ENCODE measurements around the gene PLN.

Gene PLN

DNA sequence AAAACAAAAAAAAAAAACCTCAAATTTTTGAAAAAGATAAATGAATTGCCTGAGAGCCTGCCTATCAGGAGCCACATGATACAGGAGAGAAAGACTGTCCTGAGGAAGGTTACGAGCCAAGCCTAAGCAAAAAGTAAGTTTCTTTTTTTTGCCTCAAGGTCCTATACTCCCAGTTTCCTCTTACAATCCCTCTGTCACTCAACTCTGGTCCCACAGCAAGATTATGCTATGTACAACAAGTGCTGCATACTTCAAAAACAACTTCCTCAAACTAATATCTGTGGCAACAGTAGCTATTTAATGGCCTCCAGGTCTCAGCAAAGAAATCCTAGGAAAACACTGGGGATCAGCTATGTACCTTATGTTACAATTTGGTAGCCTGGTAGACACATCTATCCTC lies 46.8 kb downstream of the PLN start:
- H3K27me3 ChIP-seq (ENCODE audit: control insufficient read depth in 1 of 2, insufficient read depth in 2 of 2, low read length in 2 of 2): no peaks in the 10 kb centered on the region
- H3K4me3 ChIP-seq (ENCODE audit: low read length in 2 of 2): no peak overlapping the region
- H3K27ac ChIP-seq (ENCODE audit: low read length): no peak overlapping the region
- H3K4me1 ChIP-seq (ENCODE audit: control insufficient read depth, insufficient read depth, low read length): peaks cover 5% of the 10 kb centered on the region
- no peaks in the 10 kb centered on the region for H3K9me3 ChIP-seq (ENCODE audit: control insufficient read depth in 2 of 2, low read length in 2 of 2)
- H3K9ac ChIP-seq (ENCODE audit: low read length in 2 of 2): no peak overlapping the region
- no peaks in the 10 kb centered on the region for H3K36me3 ChIP-seq (ENCODE audit: control insufficient read depth in 2 of 2, insufficient read depth in 2 of 2, low read length in 2 of 2)

DNA sequence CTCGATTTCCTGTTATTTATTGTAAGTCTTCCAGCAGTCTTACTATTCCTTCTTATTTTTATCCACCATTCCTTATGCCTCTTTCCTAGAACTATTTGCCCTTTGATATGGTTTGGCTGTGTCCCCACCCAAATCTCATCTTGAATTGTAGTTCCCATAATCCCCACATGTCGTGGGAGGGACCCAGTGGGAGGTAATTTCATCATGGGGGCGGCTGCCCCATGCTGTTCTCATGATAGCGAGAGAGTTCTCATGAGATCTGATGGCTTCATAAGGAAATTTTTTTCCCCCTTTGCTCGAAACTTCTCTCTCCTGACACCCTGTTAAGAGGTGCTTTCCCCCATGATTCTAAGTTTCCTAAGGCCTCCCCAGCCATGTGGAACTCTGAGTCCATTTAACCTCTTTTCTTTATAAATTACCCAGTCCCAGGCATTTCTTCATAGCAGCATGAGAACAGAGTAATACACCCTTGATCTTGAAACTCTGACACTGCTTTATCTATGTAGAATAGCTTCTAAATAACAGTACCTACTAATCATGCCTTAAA lies 48.8 kb downstream of the PLN start:
- Histone ChIP-seq H3K9me3 (ENCODE audit: control insufficient read depth in 2 of 2, low read length in 2 of 2) (no peaks in the 10 kb centered on the region), H3K4me3 (ENCODE audit: low read length in 2 of 2) (no peak overlapping the region), H3K4me1 (ENCODE audit: control insufficient read depth, insufficient read depth, low read length) (no peaks in the 10 kb centered on the region), H3K27me3 (ENCODE audit: control insufficient read depth in 1 of 2, insufficient read depth in 2 of 2, low read length in 2 of 2) (no peaks in the 10 kb centered on the region), H3K27ac (ENCODE audit: low read length) (no peak overlapping the region), H3K36me3 (ENCODE audit: control insufficient read depth in 2 of 2, insufficient read depth in 2 of 2, low read length in 2 of 2) (no peaks in the 10 kb centered on the region), H3K9ac (ENCODE audit: low read length in 2 of 2) (no peak overlapping the region)

DNA sequence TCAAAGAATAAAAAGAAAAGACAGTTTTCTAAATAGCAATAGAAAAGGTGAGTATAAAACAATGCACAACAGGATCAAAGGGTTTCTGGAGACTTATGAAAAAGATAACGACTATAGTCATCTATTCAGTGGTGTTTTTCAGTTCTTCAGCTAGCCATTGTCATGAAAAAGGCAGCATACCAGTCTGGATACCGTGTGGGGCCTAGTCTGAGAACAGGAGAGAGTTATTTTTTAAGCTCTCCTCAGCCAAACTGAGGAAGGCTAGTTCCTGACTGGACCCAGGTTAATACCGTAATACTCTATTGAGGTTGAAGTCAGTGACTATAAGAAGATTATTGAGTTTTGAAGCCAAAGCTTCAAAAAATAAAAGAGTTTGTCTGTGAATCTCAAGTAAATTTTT lies 49.5 kb downstream of the PLN start:
- H3K36me3 ChIP-seq (ENCODE audit: control insufficient read depth in 2 of 2, insufficient read depth in 2 of 2, low read length in 2 of 2): no peaks in the 10 kb centered on the region
- no peaks in the 10 kb centered on the region for H3K4me1 ChIP-seq (ENCODE audit: control insufficient read depth, insufficient read depth, low read length)
- no peaks in the 10 kb centered on the region for H3K27me3 ChIP-seq (ENCODE audit: control insufficient read depth in 1 of 2, insufficient read depth in 2 of 2, low read length in 2 of 2)
- H3K4me3 ChIP-seq (ENCODE audit: low read length in 2 of 2): no peak overlapping the region
- H3K9me3 ChIP-seq (ENCODE audit: control insufficient read depth in 2 of 2, low read length in 2 of 2): no peaks in the 10 kb centered on the region
- no peak overlapping the region for H3K27ac ChIP-seq (ENCODE audit: low read length)
- H3K9ac ChIP-seq (ENCODE audit: low read length in 2 of 2): no peak overlapping the region

DNA sequence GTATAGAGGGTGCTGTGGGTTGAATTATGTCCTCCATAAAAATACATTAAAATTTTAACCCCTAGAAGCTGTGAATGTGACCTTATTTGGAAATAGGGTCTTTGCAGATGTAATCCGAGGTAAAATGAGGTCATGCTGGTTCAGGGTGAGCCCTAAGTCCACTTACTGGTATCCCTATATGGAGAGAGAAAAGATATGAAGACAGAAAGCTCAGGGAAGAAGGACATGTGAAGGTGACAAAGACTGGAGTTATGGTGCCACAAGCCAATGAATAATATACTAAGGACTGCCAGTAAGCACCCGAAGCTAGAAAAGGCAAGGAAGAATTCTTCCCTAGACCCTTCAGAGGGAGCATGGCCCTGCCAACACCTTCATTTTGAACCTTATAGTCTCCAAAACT lies 50.2 kb downstream of the PLN start:
- no peak overlapping the region for H3K9ac ChIP-seq (ENCODE audit: low read length in 2 of 2)
- no peaks in the 10 kb centered on the region for H3K4me1 ChIP-seq (ENCODE audit: control insufficient read depth, insufficient read depth, low read length)
- H3K27me3 ChIP-seq (ENCODE audit: control insufficient read depth in 1 of 2, insufficient read depth in 2 of 2, low read length in 2 of 2): no peaks in the 10 kb centered on the region
- no peaks in the 10 kb centered on the region for H3K36me3 ChIP-seq (ENCODE audit: control insufficient read depth in 2 of 2, insufficient read depth in 2 of 2, low read length in 2 of 2)
- no peak overlapping the region for H3K27ac ChIP-seq (ENCODE audit: low read length)
- no peaks in the 10 kb centered on the region for H3K9me3 ChIP-seq (ENCODE audit: control insufficient read depth in 2 of 2, low read length in 2 of 2)
- no peak overlapping the region for H3K4me3 ChIP-seq (ENCODE audit: low read length in 2 of 2)

DNA sequence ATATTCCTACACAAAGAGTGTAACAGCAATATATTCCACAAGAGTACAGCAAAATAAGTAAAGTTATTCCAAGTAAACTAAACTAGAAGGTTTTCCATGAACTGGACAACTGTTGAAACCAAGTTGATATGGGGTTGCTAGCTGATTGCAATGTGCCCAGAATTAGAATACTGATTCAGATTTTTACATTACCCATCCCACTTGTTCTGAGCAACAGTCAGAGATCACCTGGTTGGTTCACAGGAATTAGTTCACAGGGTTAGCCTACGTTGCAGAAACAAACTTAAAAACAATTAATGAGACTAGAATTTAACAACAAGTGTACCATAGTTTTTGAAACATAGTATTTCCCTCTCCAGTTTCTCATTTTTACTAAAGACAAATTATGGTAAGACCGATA lies 54.2 kb downstream of the PLN start:
- Histone ChIP-seq H3K27ac (ENCODE audit: low read length) (no peak overlapping the region), H3K27me3 (ENCODE audit: control insufficient read depth in 1 of 2, insufficient read depth in 2 of 2, low read length in 2 of 2) (no peaks in the 10 kb centered on the region), H3K4me1 (ENCODE audit: control insufficient read depth, insufficient read depth, low read length) (no peaks in the 10 kb centered on the region), H3K9me3 (ENCODE audit: control insufficient read depth in 2 of 2, low read length in 2 of 2) (no peaks in the 10 kb centered on the region), H3K9ac (ENCODE audit: low read length in 2 of 2) (no peak overlapping the region), H3K36me3 (ENCODE audit: control insufficient read depth in 2 of 2, insufficient read depth in 2 of 2, low read length in 2 of 2) (no peaks in the 10 kb centered on the region), H3K4me3 (ENCODE audit: low read length in 2 of 2) (no peak overlapping the region)

DNA sequence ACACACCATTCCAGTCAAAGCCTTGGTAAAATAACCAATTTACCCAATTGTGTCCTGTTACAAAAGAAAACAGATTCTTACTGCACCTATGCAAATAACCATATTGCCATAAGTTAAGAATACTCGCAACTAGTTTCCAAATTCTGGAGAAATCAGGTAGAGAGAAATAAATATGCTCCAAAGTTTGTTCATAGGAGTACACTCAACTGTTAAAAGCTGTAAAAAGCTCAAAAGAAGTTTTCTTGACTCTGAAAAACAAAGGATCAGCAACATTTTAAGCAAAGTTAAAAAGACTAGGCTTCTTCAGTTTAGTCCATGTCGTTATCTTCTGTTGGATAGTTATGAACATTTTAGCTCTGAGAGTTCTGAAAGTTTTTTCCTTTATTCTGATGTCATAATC lies 55.3 kb downstream of the PLN start:
- H3K27ac ChIP-seq (ENCODE audit: low read length): no peak overlapping the region
- no peak overlapping the region for H3K9ac ChIP-seq (ENCODE audit: low read length in 2 of 2)
- H3K4me3 ChIP-seq (ENCODE audit: low read length in 2 of 2): no peak overlapping the region
- H3K4me1 ChIP-seq (ENCODE audit: control insufficient read depth, insufficient read depth, low read length): no peaks in the 10 kb centered on the region
- no peaks in the 10 kb centered on the region for H3K36me3 ChIP-seq (ENCODE audit: control insufficient read depth in 2 of 2, insufficient read depth in 2 of 2, low read length in 2 of 2)
- H3K27me3 ChIP-seq (ENCODE audit: control insufficient read depth in 1 of 2, insufficient read depth in 2 of 2, low read length in 2 of 2): no peaks in the 10 kb centered on the region
- no peaks in the 10 kb centered on the region for H3K9me3 ChIP-seq (ENCODE audit: control insufficient read depth in 2 of 2, low read length in 2 of 2)

DNA sequence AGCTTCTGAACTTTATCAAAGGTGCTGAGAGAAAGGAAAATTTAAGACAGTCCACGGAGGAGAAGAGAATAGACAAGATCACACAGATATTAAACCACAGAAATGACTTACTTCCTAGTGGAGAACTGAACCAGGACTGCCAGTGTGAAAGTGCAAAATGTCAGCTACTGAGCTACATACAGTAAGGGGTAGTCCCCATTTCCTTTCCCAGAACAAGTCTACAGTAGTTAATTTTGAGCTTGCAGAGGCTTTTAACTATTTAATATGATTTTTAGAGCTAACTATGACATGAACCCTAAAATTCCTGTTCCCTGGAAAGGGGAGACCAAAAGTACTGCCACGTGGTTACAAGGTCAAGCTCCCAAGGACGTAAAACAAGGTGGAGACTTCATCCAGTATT lies 58.2 kb downstream of the PLN start:
- Histone ChIP-seq H3K9ac (ENCODE audit: low read length in 2 of 2) (no peak overlapping the region), H3K36me3 (ENCODE audit: control insufficient read depth in 2 of 2, insufficient read depth in 2 of 2, low read length in 2 of 2) (no peaks in the 10 kb centered on the region), H3K27me3 (ENCODE audit: control insufficient read depth in 1 of 2, insufficient read depth in 2 of 2, low read length in 2 of 2) (no peaks in the 10 kb centered on the region), H3K4me3 (ENCODE audit: low read length in 2 of 2) (no peak overlapping the region), H3K27ac (ENCODE audit: low read length) (no peak overlapping the region), H3K4me1 (ENCODE audit: control insufficient read depth, insufficient read depth, low read length) (no peaks in the 10 kb centered on the region), H3K9me3 (ENCODE audit: control insufficient read depth in 2 of 2, low read length in 2 of 2) (no peaks in the 10 kb centered on the region)

DNA sequence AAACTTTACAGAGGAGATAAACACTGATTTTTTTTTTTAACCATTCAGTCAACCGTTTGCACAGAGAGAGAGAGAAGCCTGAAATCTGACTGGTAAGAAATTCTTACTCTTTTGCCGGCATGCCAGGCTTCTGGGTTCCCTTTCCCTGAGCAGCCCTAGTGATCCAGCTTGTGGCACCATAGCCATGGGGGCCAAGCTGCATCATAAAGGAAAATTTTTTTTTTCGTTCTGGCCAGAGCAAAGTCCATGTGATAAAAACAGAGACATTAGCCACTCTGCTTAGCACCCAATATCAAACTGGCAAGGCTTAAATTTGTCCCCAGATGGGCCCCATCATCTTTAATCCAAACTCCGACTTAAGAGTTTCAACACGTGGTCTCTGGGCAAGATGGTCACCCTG lies 58.8 kb downstream of the PLN start:
- Histone ChIP-seq H3K9ac (ENCODE audit: low read length in 2 of 2) (no peak overlapping the region), H3K4me1 (ENCODE audit: control insufficient read depth, insufficient read depth, low read length) (no peaks in the 10 kb centered on the region), H3K9me3 (ENCODE audit: control insufficient read depth in 2 of 2, low read length in 2 of 2) (no peaks in the 10 kb centered on the region), H3K27ac (ENCODE audit: low read length) (no peak overlapping the region), H3K27me3 (ENCODE audit: control insufficient read depth in 1 of 2, insufficient read depth in 2 of 2, low read length in 2 of 2) (no peaks in the 10 kb centered on the region), H3K36me3 (ENCODE audit: control insufficient read depth in 2 of 2, insufficient read depth in 2 of 2, low read length in 2 of 2) (no peaks in the 10 kb centered on the region), H3K4me3 (ENCODE audit: low read length in 2 of 2) (no peak overlapping the region)

All from stomach smooth muscle (tissue), 2 donors.